Lung (tissue), 12 donors: ENCODE measurements around the gene TDRD1. TPM values are rescaled to one million over a fixed set of nuclear protein-coding genes. Genes with fewer than 3 reads are reported as not detected.

Experiments used
- ATAC-seq: fragments of 200-7000 bp; cut with Tn5 transposase; one replicate; pipeline ENCODE4 v1.9.1; 2020; ENCODE audit warnings: moderate number of reproducible peaks; ENCODE audit not compliant: insufficient read depth, low FRiP score
- DNase-seq, 3 donors: peaks; one replicate each; pipeline ENCODE4 v3.0.0-alpha.2; 2013 to 2017
- H3K27ac ChIP-seq, 2 donors: one replicate each; pipeline ENCODE4 v1.5.1; 2013; ENCODE audit warnings: mild to moderate bottlenecking in 2 of 2, moderate library complexity in 2 of 2, control low read depth in 1 of 2, inconsistent platforms in 1 of 2, low read depth in 1 of 2, low read length in 1 of 2
- H3K27me3 ChIP-seq, 3 donors: one replicate each; pipeline ENCODE4 v1.5.1; 2013; ENCODE audit warnings: low read length in 2 of 3; ENCODE audit not compliant: control insufficient read depth in 3 of 3, insufficient read depth in 3 of 3
- H3K36me3 ChIP-seq, 4 donors: one replicate each; pipeline ENCODE4 v1.5.1; 2013; ENCODE audit warnings: low read length in 4 of 4, mild to moderate bottlenecking in 1 of 4, moderate library complexity in 1 of 4; ENCODE audit not compliant: control insufficient read depth in 4 of 4, insufficient read depth in 4 of 4
- H3K4me1 ChIP-seq, 5 donors: one replicate each; pipeline ENCODE4 v1.5.1; 2013; ENCODE audit warnings: low read length in 5 of 5, mild to moderate bottlenecking in 2 of 5, moderate library complexity in 1 of 5; ENCODE audit not compliant: control insufficient read depth in 5 of 5, insufficient read depth in 5 of 5
- H3K4me3 ChIP-seq: one replicate; pipeline ENCODE4 v1.5.1; 2013; ENCODE audit warnings: mild to moderate bottlenecking, control low read depth, moderate library complexity
- H3K9ac ChIP-seq, 2 donors: one replicate each; pipeline ENCODE4 v1.5.1; 2013; ENCODE audit warnings: low read length in 2 of 2, control low read depth in 1 of 2; ENCODE audit not compliant: insufficient read depth in 1 of 2
- H3K9me3 ChIP-seq, 4 donors: one replicate each; pipeline ENCODE4 v1.5.1; 2013; ENCODE audit warnings: low read length in 3 of 4, mild to moderate bottlenecking in 1 of 4, moderate library complexity in 1 of 4; ENCODE audit not compliant: control insufficient read depth in 4 of 4, insufficient read depth in 3 of 4
- CTCF ChIP-seq: IDR thresholded peaks from 2 replicates; pipeline ENCODE4 v1.5.1; 2012; ENCODE audit warnings: mild to moderate bottlenecking; ENCODE audit errors: control extremely low read depth, extremely low read depth
- WGBS, 2 donors: extraction: QIAGEN DNeasy Blood & Tissue Kit; methylation state at CpG; one replicate each; pipeline ENCODE4 v1.1.7; 2013; 5-methylcytosine and 5-hydroxymethylcytosine counted together
- polyA plus RNA-seq, 2 donors: library from polyadenylated mRNA; stranded (reverse); fragments of 200-250 nt; gene quantifications; one replicate each; pipeline ENCODE4 v1.2.1, GENCODE V29; 2013
- total RNA-seq, 2 donors: library from RNA; depleted of rRNA in 1 of 2; stranded (reverse); fragments of >200 nt in 1 of 2; gene quantifications; one replicate each; pipeline ENCODE4 v1.2.1, GENCODE V29; 2014 to 2021
- donor health status: control.
- donor health status: control.
- donor health status: Bipolar disorder and iron deficiency.
- donor health status: healthy.
- donor health status: DM: yes; HTN: yes; CAD: no.

The TDRD1 gene
- total and polyA plus RNA-seq, 4 donors: 0.05 to 0.37 (median 0.25) TPM; not detected in 1

GRCh38 chr10:114172776-114173602 lies 6.2 kb upstream of the TDRD1 start:
- DNase-seq: peak in 1 of 3 donors; percentile 7
- TF ChIP-seq CTCF: no peak
- peak overlapping the region; percentile 96 for H3K4me3 ChIP-seq
- peaks cover 0 to 5% (median 0%) of the 10 kb centered on the region in 4 donors for H3K9me3 ChIP-seq
- peak overlapping the region; percentile 88 to 89 for H3K9ac ChIP-seq
- 23 to 38% methylated on average over 9 of the region's 9 CpGs for WGBS, 2 donors
- peaks cover 0 to 4% (median under 1%) of the 10 kb centered on the region in 4 donors for H3K36me3 ChIP-seq
- H3K27ac ChIP-seq: peak overlapping the region; percentile 92 to 98
- no peak for ATAC-seq
- H3K4me1 ChIP-seq: peaks cover 0 to 21% (median 6%) of the 10 kb centered on the region in 5 donors
- H3K27me3 ChIP-seq: peaks cover 0 to 10% (median 0%) of the 10 kb centered on the region in 3 donors

DNA sequence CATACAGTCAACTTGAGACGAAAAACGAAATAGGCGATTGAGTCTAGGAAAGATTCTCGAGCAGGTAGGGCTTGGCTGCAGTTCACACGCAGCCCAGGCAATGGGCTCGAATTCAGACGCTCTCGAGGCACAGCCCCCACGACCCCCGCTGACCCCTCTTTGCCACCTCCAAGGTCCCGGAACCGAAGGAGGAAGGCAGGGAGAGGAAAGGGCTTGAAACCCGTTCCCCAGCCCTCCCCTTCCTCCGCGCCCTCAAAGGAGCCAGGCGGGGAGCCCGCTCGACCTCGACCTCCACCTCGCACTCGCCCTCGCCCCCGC lies 5.6 kb upstream of the TDRD1 start:
- H3K36me3 ChIP-seq: peaks cover 0 to 3% (median 0%) of the 10 kb centered on the region in 4 donors
- H3K27me3 ChIP-seq: peaks cover 0 to 10% (median 0%) of the 10 kb centered on the region in 3 donors
- no peak for TF ChIP-seq CTCF
- H3K27ac ChIP-seq: peak overlapping the region; percentile 92 to 98
- ATAC-seq (peak; percentile 5), DNase-seq (peak in 2 of 3 donors; percentile 43 to 50)
- H3K9me3 ChIP-seq: peaks cover 0 to 3% (median 0%) of the 10 kb centered on the region in 4 donors
- WGBS, 2 donors: 0 to 1% methylated on average over 23 of the region's 23 CpGs
- peaks cover 0 to 21% (median 6%) of the 10 kb centered on the region in 5 donors for H3K4me1 ChIP-seq
- peak overlapping the region; percentile 88 to 89 for H3K9ac ChIP-seq
- peak overlapping the region; percentile 96 for H3K4me3 ChIP-seq

- peak within 1 kb of the TSS; percentile 92 to 98 for H3K27ac ChIP-seq
- H3K9me3 ChIP-seq: no peaks in the 10 kb centered on the region
- H3K4me1 ChIP-seq: peaks cover 0 to 21% (median 6%) of the 10 kb centered on the region in 5 donors
- ATAC-seq: peak; percentile 98
- WGBS, 2 donors: 0% methylated on average over 49 of the region's 49 CpGs
- no peak for TF ChIP-seq CTCF
- H3K4me3 ChIP-seq: peak within 1 kb of the TSS; percentile 96
- no peaks in the 10 kb centered on the region for H3K36me3 ChIP-seq
- DNase-seq: peak; percentile 89 to 93 (median 93)
- H3K9ac ChIP-seq: peak within 1 kb of the TSS; percentile 88 to 89
- peaks cover 0 to 10% (median 0%) of the 10 kb centered on the region in 3 donors for H3K27me3 ChIP-seq
Observed at GRCh38 chr10:114173921-114174694, 5.0 kb upstream of the TDRD1 start, which contains the start of gene CCDC186. Gene CCDC186, minus strand, starts transcription at chr10:114174203. Its CDS starts 10,935 bp downstream, at chr10:114163268.
